A549 (cell line): Measurements from ENCODE around the gene ZNF337.

Experiments used
- CHD4 ChIP-seq: fragments of 200-600 bp; sonication (generic); IDR thresholded peaks from 2 replicates; pipeline ENCODE4 v1.6.1; 2016; ENCODE audit warnings: antibody characterized with exemption, mild to moderate bottlenecking, borderline replicate concordance
- EP300 ChIP-seq, 2 experiments: fragments of >200 bp; sonication (Bioruptor Twin); formaldehyde crosslinking; IDR thresholded peaks; 2 replicates in 1 of 2; 3 replicates in 1 of 2; pipeline ENCODE4 v1.6.1; 2016 to 2017
- HDAC2 ChIP-seq: fragments of 200-600 bp; sonication (generic); IDR thresholded peaks from 2 replicates; pipeline ENCODE4 v1.6.1; 2016
- JUN ChIP-seq, 2 experiments: fragments of >200 bp; sonication (Bioruptor Twin); formaldehyde crosslinking; IDR thresholded peaks; 2 replicates in 1 of 2; 3 replicates in 1 of 2; pipeline ENCODE4 v1.6.1; 2016 to 2017
- MAFK ChIP-seq: fragments of 450-650 bp; IDR thresholded peaks from 2 replicates; pipeline ENCODE4 v1.6.1; 2014; ENCODE audit not compliant: partially characterized antibody
- MAZ ChIP-seq: fragments of 150-350 bp; IDR thresholded peaks from 2 replicates; pipeline ENCODE4 v1.6.1; 2014; ENCODE audit warnings: antibody characterized with exemption, low read depth, low read length, borderline replicate concordance
- RAD21 ChIP-seq, 2 experiments: fragments of >200 bp in 1 of 2; sonication (Bioruptor Twin) in 1 of 2; formaldehyde crosslinking in 1 of 2; IDR thresholded peaks in 1 of 2; conservative IDR thresholded peaks in 1 of 2; 2 replicates in 1 of 2; 3 replicates in 1 of 2; pipeline ENCODE4 v1.6.1; 2012 to 2018; ENCODE audit warnings: inconsistent platforms in 1 of 2
- RCOR1 ChIP-seq: fragments of 150-350 bp; IDR thresholded peaks from 2 replicates; pipeline ENCODE4 v1.6.1; 2014; ENCODE audit warnings: antibody characterized with exemption, low read length, low read depth
- SREBF2 ChIP-seq: fragments of 450-650 bp; IDR thresholded peaks from 2 replicates; pipeline ENCODE4 v1.6.1; 2014; ENCODE audit warnings: mild to moderate bottlenecking, moderate library complexity
- ZNF302 ChIP-seq: fragments of 250-450 bp; sonication (Bioruptor Pico); IDR thresholded peaks from 2 replicates; pipeline ENCODE4 v1.9.0; 2021; ENCODE audit warnings: inconsistent platforms, mild to moderate bottlenecking, moderate library complexity
- TF ChIP-seq, protein P1 (sequence below): fragments of 150-350 bp; IDR thresholded peaks from 2 replicates; pipeline ENCODE4 v1.6.1; 2014; ENCODE audit warnings: low read depth, mild to moderate bottlenecking, low read length
- TF ChIP-seq, protein P2 (sequence below): fragments of >200 bp; sonication (Bioruptor Twin); formaldehyde crosslinking; IDR thresholded peaks from 3 replicates; pipeline ENCODE4 v1.5.1; 2016
- TF ChIP-seq, protein P3 (sequence below): fragments of 250-450 bp; sonication (Bioruptor Pico); IDR thresholded peaks from 2 replicates; pipeline ENCODE4 v1.5.0; 2020; ENCODE audit warnings: low read depth, mild to moderate bottlenecking, moderate library complexity

DNA sequence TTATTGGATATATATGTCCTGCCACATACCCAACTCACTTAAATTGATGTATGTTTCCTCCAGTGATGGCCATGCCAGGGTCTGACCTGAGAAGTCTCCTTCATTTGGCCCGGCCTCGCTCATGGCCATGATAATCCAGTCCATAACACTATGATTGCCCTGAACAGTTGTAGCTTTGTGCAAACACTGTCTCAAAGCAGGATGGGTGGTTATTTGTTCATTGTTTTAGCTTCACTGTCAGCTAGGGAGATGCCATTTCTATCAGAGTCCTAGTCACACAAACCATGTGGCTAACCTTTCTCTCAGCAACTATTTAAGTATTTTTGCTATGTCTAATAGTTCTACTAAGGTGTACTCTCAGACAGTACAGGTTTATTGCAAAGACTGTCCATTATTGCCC, 47.6 kb upstream of the ZNF337 start:
- no peak for TF ChIP-seq EP300 (IDR thresholded peaks at IDR 0.05)
- TF ChIP-seq, protein P1, sequence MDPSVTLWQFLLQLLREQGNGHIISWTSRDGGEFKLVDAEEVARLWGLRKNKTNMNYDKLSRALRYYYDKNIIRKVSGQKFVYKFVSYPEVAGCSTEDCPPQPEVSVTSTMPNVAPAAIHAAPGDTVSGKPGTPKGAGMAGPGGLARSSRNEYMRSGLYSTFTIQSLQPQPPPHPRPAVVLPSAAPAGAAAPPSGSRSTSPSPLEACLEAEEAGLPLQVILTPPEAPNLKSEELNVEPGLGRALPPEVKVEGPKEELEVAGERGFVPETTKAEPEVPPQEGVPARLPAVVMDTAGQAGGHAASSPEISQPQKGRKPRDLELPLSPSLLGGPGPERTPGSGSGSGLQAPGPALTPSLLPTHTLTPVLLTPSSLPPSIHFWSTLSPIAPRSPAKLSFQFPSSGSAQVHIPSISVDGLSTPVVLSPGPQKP: no peak
- no peak for TF ChIP-seq ZNF302 (CRISPR knock-in tag)
- TF ChIP-seq, protein P2, sequence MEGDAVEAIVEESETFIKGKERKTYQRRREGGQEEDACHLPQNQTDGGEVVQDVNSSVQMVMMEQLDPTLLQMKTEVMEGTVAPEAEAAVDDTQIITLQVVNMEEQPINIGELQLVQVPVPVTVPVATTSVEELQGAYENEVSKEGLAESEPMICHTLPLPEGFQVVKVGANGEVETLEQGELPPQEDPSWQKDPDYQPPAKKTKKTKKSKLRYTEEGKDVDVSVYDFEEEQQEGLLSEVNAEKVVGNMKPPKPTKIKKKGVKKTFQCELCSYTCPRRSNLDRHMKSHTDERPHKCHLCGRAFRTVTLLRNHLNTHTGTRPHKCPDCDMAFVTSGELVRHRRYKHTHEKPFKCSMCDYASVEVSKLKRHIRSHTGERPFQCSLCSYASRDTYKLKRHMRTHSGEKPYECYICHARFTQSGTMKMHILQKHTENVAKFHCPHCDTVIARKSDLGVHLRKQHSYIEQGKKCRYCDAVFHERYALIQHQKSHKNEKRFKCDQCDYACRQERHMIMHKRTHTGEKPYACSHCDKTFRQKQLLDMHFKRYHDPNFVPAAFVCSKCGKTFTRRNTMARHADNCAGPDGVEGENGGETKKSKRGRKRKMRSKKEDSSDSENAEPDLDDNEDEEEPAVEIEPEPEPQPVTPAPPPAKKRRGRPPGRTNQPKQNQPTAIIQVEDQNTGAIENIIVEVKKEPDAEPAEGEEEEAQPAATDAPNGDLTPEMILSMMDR: no peak
- TF ChIP-seq RAD21 (conservative IDR thresholded peaks at IDR 0.05 in 1 of 2, IDR thresholded peaks at IDR 0.05 in 1 of 2): no peak
- no peak for TF ChIP-seq MAFK
- TF ChIP-seq HDAC2: no peak
- no peak for TF ChIP-seq JUN (IDR thresholded peaks at IDR 0.05)
- no peak for TF ChIP-seq CHD4
- TF ChIP-seq SREBF2: no peak
- TF ChIP-seq, protein P3, sequence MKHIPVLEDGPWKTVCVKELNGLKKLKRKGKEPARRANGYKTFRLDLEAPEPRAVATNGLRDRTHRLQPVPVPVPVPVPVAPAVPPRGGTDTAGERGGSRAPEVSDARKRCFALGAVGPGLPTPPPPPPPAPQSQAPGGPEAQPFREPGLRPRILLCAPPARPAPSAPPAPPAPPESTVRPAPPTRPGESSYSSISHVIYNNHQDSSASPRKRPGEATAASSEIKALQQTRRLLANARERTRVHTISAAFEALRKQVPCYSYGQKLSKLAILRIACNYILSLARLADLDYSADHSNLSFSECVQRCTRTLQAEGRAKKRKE: no peak
- no peak for TF ChIP-seq RCOR1
- TF ChIP-seq MAZ: no peak
